Neuronal stem cell (in vitro differentiated cells): Measurements from ENCODE around the gene SLC9C1.

Source experiments
- DNase-seq: peaks from one replicate; pipeline ENCODE4 v3.0.0-alpha.2; 2013; ENCODE audit warnings: low spot score
- H2AFZ ChIP-seq: one replicate; pipeline ENCODE4 v1.6.1; 2013; ENCODE audit warnings: mild to moderate bottlenecking, low read length, inconsistent platforms
- H2AK5ac ChIP-seq: 2 replicates; pipeline ENCODE4 v1.6.1; 2013; ENCODE audit warnings: low read depth, mild to moderate bottlenecking, inconsistent platforms, low read length, moderate library complexity, mixed read lengths
- H2BK120ac ChIP-seq: 2 replicates; pipeline ENCODE4 v1.6.1; 2013; ENCODE audit warnings: low read depth, mild to moderate bottlenecking, inconsistent platforms, low read length, moderate library complexity, mixed read lengths
- H2BK12ac ChIP-seq: one replicate; pipeline ENCODE4 v1.6.1; 2013; ENCODE audit warnings: low read length, inconsistent platforms
- H2BK15ac ChIP-seq: 2 replicates; pipeline ENCODE4 v1.6.1; 2013; ENCODE audit warnings: mild to moderate bottlenecking, low read length, inconsistent platforms, mixed read lengths
- H2BK5ac ChIP-seq: one replicate; pipeline ENCODE4 v1.6.1; 2013; ENCODE audit warnings: inconsistent platforms, mild to moderate bottlenecking, low read length, moderate library complexity
- H3K14ac ChIP-seq: one replicate; pipeline ENCODE4 v1.6.1; 2013; ENCODE audit warnings: low read length, inconsistent platforms
- H3K18ac ChIP-seq: 2 replicates; pipeline ENCODE4 v1.6.1; 2013; ENCODE audit warnings: low read length, inconsistent platforms
- H3K23ac ChIP-seq: 2 replicates; pipeline ENCODE4 v1.6.1; 2013; ENCODE audit warnings: low read depth, mild to moderate bottlenecking, mixed read lengths, low read length, inconsistent platforms; ENCODE audit not compliant: poor library complexity
- H3K27ac ChIP-seq: replicated peaks from 3 replicates; pipeline ENCODE4 v1.5.1; 2013; ENCODE audit warnings: low read length, inconsistent platforms
- H3K27me3 ChIP-seq, 3 experiments: 2 replicates each; pipeline ENCODE4 v1.6.1; 2013; ENCODE audit warnings: low read length in 3 of 3, mild to moderate bottlenecking in 2 of 3, inconsistent platforms in 1 of 3, low read depth in 1 of 3, mixed read lengths in 1 of 3, moderate library complexity in 1 of 3; ENCODE audit not compliant: control insufficient read depth in 3 of 3, insufficient read depth in 3 of 3
- H3K36me3 ChIP-seq, 2 donors: replicated peaks in 1 of 2; 2 replicates each; pipeline ENCODE4 v1.6.1; 2013; ENCODE audit warnings: low read length in 2 of 2; ENCODE audit not compliant: control insufficient read depth in 2 of 2, insufficient read depth in 2 of 2
- H3K4ac ChIP-seq: 2 replicates; pipeline ENCODE4 v1.6.1; 2013; ENCODE audit warnings: inconsistent platforms, mild to moderate bottlenecking, low read length, moderate library complexity
- H3K4me1 ChIP-seq, 2 donors: 1 replicate in 1 of 2; 2 replicates in 1 of 2; pipeline ENCODE4 v1.6.1; 2013; ENCODE audit warnings: low read length in 2 of 2, low read depth in 1 of 2; ENCODE audit not compliant: control insufficient read depth in 2 of 2, insufficient read depth in 1 of 2
- H3K4me2 ChIP-seq: one replicate; pipeline ENCODE4 v1.6.1; 2013; ENCODE audit warnings: mild to moderate bottlenecking, low read length, inconsistent platforms; ENCODE audit not compliant: insufficient read depth, poor library complexity, severe bottlenecking
- H3K4me3 ChIP-seq, 2 donors: 2 replicates each; pipeline ENCODE4 v1.5.1; 2013; ENCODE audit warnings: low read length in 2 of 2, mild to moderate bottlenecking in 2 of 2, inconsistent platforms in 1 of 2, moderate library complexity in 1 of 2
- H3K79me1 ChIP-seq: one replicate; pipeline ENCODE4 v1.6.1; 2013; ENCODE audit warnings: low read depth, mild to moderate bottlenecking, inconsistent platforms, low read length, moderate library complexity
- H3K9ac ChIP-seq: one replicate; pipeline ENCODE4 v1.6.1; 2013; ENCODE audit warnings: mild to moderate bottlenecking, low read depth, low read length, inconsistent platforms; ENCODE audit not compliant: poor library complexity
- H3K9me3 ChIP-seq, 2 donors: replicated peaks in 1 of 2; 2 replicates each; pipeline versions ENCODE3 to v1.6.1; 2013; ENCODE audit warnings: low read length in 2 of 2, mild to moderate bottlenecking in 2 of 2, inconsistent platforms in 1 of 2, low read depth in 1 of 2, mixed read lengths in 1 of 2, moderate library complexity in 1 of 2; ENCODE audit not compliant: control insufficient read depth in 2 of 2, insufficient read depth in 1 of 2
- H4K8ac ChIP-seq: one replicate; pipeline ENCODE4 v1.6.1; 2013; ENCODE audit warnings: low read depth, mild to moderate bottlenecking, inconsistent platforms, low read length, moderate library complexity
- H4K91ac ChIP-seq: one replicate; pipeline ENCODE4 v1.6.1; 2013; ENCODE audit warnings: low read length, low read depth, mild to moderate bottlenecking, inconsistent platforms; ENCODE audit not compliant: poor library complexity
- WGBS, 2 donors: extraction: QIAGEN DNeasy Blood & Tissue Kit; methylation state at CpG; one replicate each; pipeline ENCODE4 v1.1.7; 2013; ENCODE audit warnings: missing lambda C conversion rate in 2 of 2, mixed read lengths in 1 of 2; ENCODE audit not compliant: insufficient read length in 2 of 2, insufficient replicate concordance in 1 of 2; ENCODE audit errors: extremely low coverage in 2 of 2; 5-methylcytosine and 5-hydroxymethylcytosine counted together

The SLC9C1 gene

GRCh38 chr3:112117841-112118571 lies 176.0 kb downstream of the SLC9C1 start:
- H3K4me3 ChIP-seq, result no peak overlapping the region
- no peaks in the 10 kb centered on the region for H3K9me3 ChIP-seq
- no CpG with 5 or more reads among the region's 4 CpGs for WGBS, 2 donors

DNA sequence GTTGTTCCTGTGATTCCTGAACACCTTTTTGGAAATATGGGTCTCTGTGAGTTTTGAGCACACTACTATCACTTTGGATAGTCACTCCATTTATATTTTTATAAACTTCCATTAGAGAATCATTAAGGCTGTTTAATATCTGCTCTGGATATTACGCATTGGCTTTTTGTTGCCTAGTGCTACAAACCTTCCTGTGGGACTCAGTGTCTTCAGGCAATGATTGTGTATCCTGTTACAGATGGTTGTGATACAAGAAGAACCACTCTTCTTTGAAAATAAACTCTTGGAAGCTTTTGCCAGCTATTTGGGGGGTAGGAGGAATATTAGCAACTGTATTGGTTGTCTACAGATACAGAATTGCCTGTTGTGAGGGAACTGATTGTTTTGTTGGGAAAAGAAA lies 176.6 kb downstream of the SLC9C1 start:
- WGBS, 2 donors, result no CpG with 5 or more reads among the region's 1 CpG
- DNase-seq, result no peak
- no peaks in the 10 kb centered on the region for H3K79me1 ChIP-seq

More at GRCh38 chr3:112117841-112118571, 176.0 kb downstream of the SLC9C1 start:
- Histone ChIP-seq H4K91ac (no peak overlapping the region), H2AFZ (no peak overlapping the region), H3K36me3 (no peaks in the 10 kb centered on the region), H4K8ac (no peak overlapping the region), H2BK12ac (no peak overlapping the region), H2BK120ac (no peak overlapping the region), H2AK5ac (no peak overlapping the region), H3K18ac (no peak overlapping the region), H3K4ac (no peak overlapping the region), H3K14ac (no peak overlapping the region), H3K79me1 (no peaks in the 10 kb centered on the region), H3K4me2 (no peak overlapping the region), H3K23ac (no peak overlapping the region), H3K27me3 (no peaks in the 10 kb centered on the region), H3K27ac (no peak overlapping the region), H3K9ac (no peak overlapping the region), H3K4me1 (peaks cover 0 to 8% of the 10 kb centered on the region in 2 donors), H2BK5ac (no peak overlapping the region), H2BK15ac (no peak overlapping the region)
- DNase-seq, result no peak

GRCh38 chr3:112116748-112117186 lies 177.2 kb downstream of the SLC9C1 start:
- Histone ChIP-seq H3K4me1 (peaks cover 0 to 8% of the 10 kb centered on the region in 2 donors), H3K4ac (no peak overlapping the region)
- no CpG with 5 or more reads among the region's 13 CpGs for WGBS, 2 donors

More for the DNA sequence above, 176.6 kb downstream of the SLC9C1 start:
- Histone ChIP-seq H4K8ac (no peak overlapping the region), H3K14ac (no peak overlapping the region), H3K18ac (no peak overlapping the region), H3K4me2 (no peak overlapping the region), H3K36me3 (no peaks in the 10 kb centered on the region), H2BK15ac (no peak overlapping the region), H3K9me3 (no peaks in the 10 kb centered on the region), H3K23ac (no peak overlapping the region), H2BK5ac (no peak overlapping the region), H3K27ac (no peak overlapping the region), H3K9ac (no peak overlapping the region), H2AK5ac (no peak overlapping the region), H3K27me3 (no peaks in the 10 kb centered on the region), H3K4me3 (no peak overlapping the region), H3K4me1 (peaks cover 0 to 8% of the 10 kb centered on the region in 2 donors), H2AFZ (no peak overlapping the region), H2BK120ac (no peak overlapping the region), H3K4ac (no peak overlapping the region), H2BK12ac (no peak overlapping the region), H4K91ac (no peak overlapping the region)

GRCh38 chr3:112115806-112116383 lies 178.1 kb downstream of the SLC9C1 start:
- Histone ChIP-seq H3K18ac (no peak overlapping the region), H3K27me3 (no peaks in the 10 kb centered on the region), H2BK15ac (no peak overlapping the region), H2AFZ (no peak overlapping the region), H3K4me3 (no peak overlapping the region), H3K4me1 (peaks cover 0 to 8% of the 10 kb centered on the region in 2 donors), H4K91ac (no peak overlapping the region), H3K27ac (no peak overlapping the region), H3K36me3 (no peaks in the 10 kb centered on the region), H2BK120ac (no peak overlapping the region), H3K79me1 (no peaks in the 10 kb centered on the region), H3K23ac (no peak overlapping the region), H2BK12ac (no peak overlapping the region), H3K9ac (no peak overlapping the region), H3K4ac (no peak overlapping the region), H2AK5ac (no peak overlapping the region), H3K14ac (no peak overlapping the region), H4K8ac (no peak overlapping the region), H3K9me3 (no peaks in the 10 kb centered on the region), H2BK5ac (no peak overlapping the region), H3K4me2 (no peak overlapping the region)
- no peak for DNase-seq
- WGBS, 2 donors, result no CpG with 5 or more reads among the region's 6 CpGs

More at GRCh38 chr3:112116748-112117186, 177.2 kb downstream of the SLC9C1 start:
- Histone ChIP-seq H3K4me2 (no peak overlapping the region), H3K79me1 (no peaks in the 10 kb centered on the region), H3K14ac (no peak overlapping the region), H4K8ac (no peak overlapping the region), H3K9ac (no peak overlapping the region), H3K27me3 (no peaks in the 10 kb centered on the region), H2BK15ac (no peak overlapping the region), H3K9me3 (no peaks in the 10 kb centered on the region), H2BK12ac (no peak overlapping the region), H2BK120ac (no peak overlapping the region), H3K36me3 (no peaks in the 10 kb centered on the region), H2AFZ (no peak overlapping the region), H3K27ac (no peak overlapping the region), H3K4me3 (no peak overlapping the region), H2BK5ac (no peak overlapping the region), H2AK5ac (no peak overlapping the region), H3K18ac (no peak overlapping the region), H4K91ac (no peak overlapping the region), H3K23ac (no peak overlapping the region)
- DNase-seq, result no peak
